ENCODE measurements around the gene TINCR.

Gene TINCR

GRCh38 chr19:5558101-5558621, 9.6 kb downstream of the TINCR start:
- DNase-seq (ENCODE audit: low read depth) = no peak

DNA sequence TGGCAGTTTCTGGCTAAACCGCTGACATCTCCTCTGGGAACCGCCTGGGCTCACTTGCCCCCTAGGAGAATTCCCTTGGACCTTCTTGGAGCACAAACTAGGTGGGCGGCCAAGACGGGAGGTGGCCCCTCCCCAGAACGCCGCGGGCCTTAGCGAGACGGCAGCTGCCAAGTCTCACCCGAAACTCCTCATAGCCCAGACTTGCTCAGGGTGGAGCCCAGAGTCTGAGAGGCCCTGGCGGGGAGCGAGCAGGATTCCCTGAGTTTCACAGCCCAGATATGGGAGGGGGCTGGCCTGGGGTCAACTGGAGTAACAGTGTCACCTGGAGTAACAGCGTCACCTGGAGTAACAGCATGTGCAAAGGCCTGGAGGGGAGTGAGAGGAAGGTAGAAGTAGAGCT, 10.1 kb downstream of the TINCR start:
- DNase-seq (ENCODE audit: low read depth) = no peak

- no peak for DNase-seq (ENCODE audit: low read depth)
Observed at GRCh38 chr19:5554828-5555227, 12.9 kb downstream of the TINCR start.

- DNase-seq (ENCODE audit: low read depth) = no peak
Observed at GRCh38 chr19:5553892-5554291, 13.9 kb downstream of the TINCR start.

DNA sequence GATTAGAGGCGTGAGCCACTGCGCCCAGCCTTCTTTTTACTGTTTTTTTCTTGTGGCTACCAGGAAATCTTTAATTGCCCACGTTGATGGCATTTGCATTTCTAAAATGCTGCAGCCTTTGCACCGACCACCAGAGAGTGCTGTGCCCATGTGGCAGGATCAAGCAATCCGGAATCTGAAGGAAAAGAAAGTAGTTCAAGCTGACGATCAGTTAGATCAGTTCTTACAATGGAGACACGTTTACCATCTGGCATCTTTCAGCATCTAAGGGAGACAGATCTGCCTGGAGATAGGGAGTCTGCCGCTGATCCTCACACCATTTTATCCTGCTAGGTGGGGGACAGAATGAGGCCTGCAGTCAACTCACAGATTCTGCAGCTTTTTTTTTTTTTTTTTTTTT, 19.9 kb downstream of the TINCR start:
- DNase-seq (ENCODE audit: low read depth) = peak; percentile 48

- no peak for DNase-seq (ENCODE audit: low read depth)
Observed at GRCh38 chr19:5545984-5546383, 21.8 kb downstream of the TINCR start.

- no peak for DNase-seq (ENCODE audit: low read depth)
Observed at GRCh38 chr19:5545051-5545450, 22.7 kb downstream of the TINCR start.

DNA sequence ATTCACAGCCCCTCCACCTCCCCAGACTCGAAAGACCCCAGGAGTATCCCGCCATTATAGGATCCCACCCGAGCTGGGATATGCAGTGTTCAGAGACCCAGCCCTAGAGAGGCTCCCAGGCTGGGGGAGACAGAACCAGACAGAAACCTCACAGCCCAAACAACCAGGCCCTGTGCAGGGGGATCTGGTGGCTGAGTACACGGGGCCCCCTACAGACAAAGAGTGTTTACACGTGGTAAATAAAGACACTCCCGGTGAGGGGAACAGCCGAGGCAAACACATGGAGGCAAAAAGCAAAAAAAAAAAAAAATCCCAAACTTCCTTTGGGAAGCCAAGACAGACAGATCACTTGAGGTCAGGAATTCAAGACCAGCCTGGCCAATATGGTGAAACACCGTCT, 25.1 kb downstream of the TINCR start:
- no peak for DNase-seq (ENCODE audit: low read depth)

GRCh38 chr19:5541456-5541855, 26.3 kb downstream of the TINCR start:
- DNase-seq (ENCODE audit: low read depth) = no peak

GRCh38 chr19:5540208-5540607, 27.5 kb downstream of the TINCR start:
- DNase-seq (ENCODE audit: low read depth) = no peak

DNA sequence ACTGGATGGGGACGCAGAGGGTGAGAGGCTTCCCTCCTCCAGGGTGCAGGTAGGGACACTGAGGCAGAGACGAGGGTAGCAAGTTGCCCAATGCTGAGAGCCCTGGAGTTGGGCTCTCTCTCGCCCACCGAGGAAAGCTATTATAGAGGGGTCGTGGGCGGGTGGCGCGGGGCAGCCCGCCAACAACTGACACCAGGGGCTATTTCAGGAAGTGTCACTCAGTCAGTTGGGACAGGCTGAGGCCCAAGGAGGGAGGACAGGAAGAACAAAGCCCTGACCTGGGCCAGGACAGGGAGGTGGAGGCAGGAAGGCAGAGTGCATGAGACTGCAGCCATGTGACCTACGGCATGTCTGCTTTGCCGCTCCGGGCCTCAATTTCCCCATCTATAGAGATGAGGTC, 29.9 kb downstream of the TINCR start:
- no peak for DNase-seq (ENCODE audit: low read depth)

GRCh38 chr19:5536982-5537579, 30.7 kb downstream of the TINCR start:
- peak; percentile 38 for DNase-seq (ENCODE audit: low read depth)

GRCh38 chr19:5536337-5536894, 31.3 kb downstream of the TINCR start:
- peak; percentile 11 for DNase-seq (ENCODE audit: low read depth)

- DNase-seq (ENCODE audit: low read depth) = no peak
Observed at GRCh38 chr19:5534787-5535586, 32.8 kb downstream of the TINCR start.

- DNase-seq (ENCODE audit: low read depth) = no peak
Observed at GRCh38 chr19:5533257-5533656, 34.5 kb downstream of the TINCR start.

GRCh38 chr19:5530701-5531100, 37.1 kb downstream of the TINCR start:
- no peak for DNase-seq (ENCODE audit: low read depth)

DNA sequence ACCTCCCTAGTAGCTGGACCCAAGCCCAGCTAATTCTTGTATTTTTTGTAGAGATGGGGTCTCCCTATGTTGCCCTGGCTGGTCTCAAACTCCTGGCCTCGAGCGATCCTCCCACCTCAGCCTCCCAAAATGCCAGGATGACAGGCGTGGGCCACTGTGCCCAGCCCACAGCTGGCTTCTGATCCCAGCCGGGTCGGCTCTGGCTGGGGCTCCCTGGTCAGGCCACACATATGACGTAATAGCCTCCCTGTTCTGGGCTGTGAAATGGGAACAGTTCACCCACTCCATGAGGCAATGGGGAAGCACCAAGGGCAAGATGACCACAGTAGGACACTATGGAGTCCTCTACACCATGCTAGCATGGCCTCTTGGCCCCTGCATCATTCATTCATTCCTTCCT, 41.1 kb downstream of the TINCR start:
- DNase-seq (ENCODE audit: low read depth) = no peak

- DNase-seq (ENCODE audit: low read depth) = no peak
Observed at GRCh38 chr19:5524081-5524480, 43.7 kb downstream of the TINCR start.

GRCh38 chr19:5522106-5522505, 45.6 kb downstream of the TINCR start:
- DNase-seq (ENCODE audit: low read depth) = no peak

- DNase-seq (ENCODE audit: low read depth) = no peak
Observed at GRCh38 chr19:5520501-5520900, 47.3 kb downstream of the TINCR start.

GRCh38 chr19:5519076-5519475, 48.7 kb downstream of the TINCR start:
- DNase-seq (ENCODE audit: low read depth) = no peak

DNA sequence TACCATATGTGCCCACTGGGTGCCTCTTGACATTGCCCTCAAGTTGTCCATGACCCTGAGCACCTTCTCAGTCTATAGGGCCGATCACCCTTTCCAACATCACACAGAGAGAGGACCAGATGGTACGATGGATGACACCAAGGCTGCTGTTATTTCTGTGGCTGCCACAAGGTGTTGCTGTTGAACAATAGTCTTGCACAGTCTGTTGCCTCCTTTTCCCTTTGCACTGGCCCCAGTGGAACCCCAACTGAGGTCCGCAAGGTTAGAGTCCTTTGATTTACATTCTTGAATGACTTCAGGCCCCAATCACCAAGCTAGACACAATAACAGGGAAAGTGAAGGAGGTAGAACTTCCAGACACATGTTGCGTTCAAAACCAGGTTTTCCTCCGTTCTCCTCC, 52.0 kb downstream of the TINCR start:
- DNase-seq (ENCODE audit: low read depth) = no peak

GRCh38 chr19:5514001-5514400, 53.8 kb downstream of the TINCR start:
- DNase-seq (ENCODE audit: low read depth) = no peak
